IMR-90 (cell line): Measurements from ENCODE around the gene ASB3. TPM values are rescaled to one million over a fixed set of nuclear protein-coding genes. Genes with fewer than 3 reads are reported as not detected.

ENCODE experiments used
- ATAC-seq: fragments of 200-7000 bp; cut with Tn5 transposase; 2 replicates; pipeline ENCODE4 v1.9.1; 2020; ENCODE audit warnings: low read depth, mild to moderate bottlenecking, moderate library complexity
- BruUV-seq: library from RNA; stranded (reverse); fragments of 400-500 nt; replicated peaks from 2 replicates; lab custom pipeline; 2021; lab: Mats Ljungman, UMichigan
- CTCF ChIA-PET: fragments of 300-600 bp; formaldehyde crosslinking; extraction: SDS; loops from one replicate; lab custom pipeline; 2021; ENCODE audit warnings: antibody characterized with exemption; lab: Yijun Ruan, JAX
- POLR2A ChIA-PET: fragments of 300-600 bp; sonication (Branson Sonifier 250); formaldehyde crosslinking; loops from one replicate; lab custom pipeline; 2022; ENCODE audit warnings: antibody characterized with exemption; ENCODE audit not compliant: unreplicated experiment; lab: Charles Lee
- DNase-seq: peaks from one replicate; pipeline ENCODE4 v3.0.0; 2013
- H2AFZ ChIP-seq: replicated peaks from 2 replicates; pipeline ENCODE3; 2013; ENCODE audit warnings: low read length, mild to moderate bottlenecking; ENCODE audit not compliant: poor library complexity
- H2AK5ac ChIP-seq: 2 replicates; pipeline ENCODE4 v1.6.1; 2013; ENCODE audit warnings: low read depth, low read length, inconsistent platforms
- H2AK9ac ChIP-seq: replicated peaks from 2 replicates; pipeline ENCODE3; 2013; ENCODE audit warnings: mild to moderate bottlenecking, low read depth, low read length, moderate library complexity; ENCODE audit not compliant: poor library complexity
- H2BK120ac ChIP-seq: 2 replicates; pipeline ENCODE4 v1.6.1; 2013; ENCODE audit warnings: low read depth, low read length, inconsistent platforms
- H2BK15ac ChIP-seq: 3 replicates; pipeline ENCODE4 v1.6.1; 2013; ENCODE audit warnings: low read depth, low read length, inconsistent platforms
- H2BK20ac ChIP-seq: 2 replicates; pipeline ENCODE4 v1.6.1; 2013; ENCODE audit warnings: low read depth, mild to moderate bottlenecking, inconsistent platforms, low read length, moderate library complexity
- H2BK5ac ChIP-seq: 2 replicates; pipeline ENCODE4 v1.6.1; 2013; ENCODE audit warnings: mild to moderate bottlenecking, low read depth, low read length, inconsistent platforms; ENCODE audit not compliant: poor library complexity, severe bottlenecking
- H3K14ac ChIP-seq: replicated peaks from 2 replicates; pipeline ENCODE4 v1.6.1; 2013; ENCODE audit warnings: low read depth, low read length, inconsistent platforms
- H3K18ac ChIP-seq: 2 replicates; pipeline ENCODE4 v1.6.1; 2013; ENCODE audit warnings: low read depth, low read length, control low read depth
- H3K23ac ChIP-seq: 2 replicates; pipeline ENCODE4 v1.6.1; 2013; ENCODE audit warnings: low read depth, low read length, inconsistent platforms
- H3K27ac ChIP-seq: 2 replicates; pipeline ENCODE4 v1.5.1; 2013; ENCODE audit warnings: mild to moderate bottlenecking, control low read depth, low read length; ENCODE audit not compliant: insufficient read depth
- H3K27me3 ChIP-seq: 2 replicates; pipeline ENCODE4 v1.6.1; 2013; ENCODE audit warnings: low read length; ENCODE audit not compliant: control insufficient read depth, insufficient read depth
- H3K36me3 ChIP-seq: 2 replicates; pipeline ENCODE4 v1.6.1; 2013; ENCODE audit warnings: low read length, mixed read lengths; ENCODE audit not compliant: control insufficient read depth, insufficient read depth
- H3K4ac ChIP-seq: 2 replicates; pipeline ENCODE4 v1.6.1; 2013; ENCODE audit warnings: low read depth, low read length, inconsistent platforms
- H3K4me1 ChIP-seq: 2 replicates; pipeline ENCODE4 v1.6.1; 2013; ENCODE audit warnings: low read length, mixed read lengths; ENCODE audit not compliant: control insufficient read depth, insufficient read depth
- H3K4me2 ChIP-seq: 2 replicates; pipeline ENCODE4 v1.6.1; 2013; ENCODE audit warnings: low read depth, mild to moderate bottlenecking, control low read depth, low read length, moderate library complexity
- H3K4me3 ChIP-seq: 2 replicates; pipeline ENCODE4 v1.5.1; 2013; ENCODE audit warnings: low read depth, mild to moderate bottlenecking, control low read depth, low read length, moderate library complexity; ENCODE audit not compliant: insufficient read depth
- H3K56ac ChIP-seq: 2 replicates; pipeline ENCODE4 v1.6.1; 2013; ENCODE audit warnings: low read length, inconsistent platforms; ENCODE audit not compliant: insufficient read depth; ENCODE audit errors: extremely low read depth
- H3K79me1 ChIP-seq, 2 experiments: 2 replicates each; pipeline ENCODE4 v1.6.1; 2013; ENCODE audit warnings: low read length in 2 of 2, inconsistent platforms in 1 of 2, low read depth in 1 of 2
- H3K9ac ChIP-seq: 2 replicates; pipeline ENCODE4 v1.6.1; 2013; ENCODE audit warnings: low read depth, low read length, control low read depth
- H3K9me1 ChIP-seq: 2 replicates; pipeline ENCODE4 v1.6.1; 2013; ENCODE audit warnings: low read length, inconsistent platforms; ENCODE audit not compliant: insufficient read depth
- H3K9me3 ChIP-seq: 2 replicates; pipeline ENCODE4 v1.6.1; 2013; ENCODE audit warnings: low read length; ENCODE audit not compliant: control insufficient read depth, insufficient read depth
- H4K20me1 ChIP-seq: 2 replicates; pipeline ENCODE4 v1.6.1; 2013; ENCODE audit warnings: low read length, inconsistent platforms; ENCODE audit not compliant: insufficient read depth
- H4K5ac ChIP-seq: 2 replicates; pipeline ENCODE4 v1.6.1; 2013; ENCODE audit warnings: mild to moderate bottlenecking, low read depth, low read length, control low read depth
- H4K8ac ChIP-seq, 2 experiments: 2 replicates each; pipeline ENCODE4 v1.6.1; 2013; ENCODE audit warnings: low read depth in 2 of 2, low read length in 2 of 2, control low read depth in 1 of 2, inconsistent platforms in 1 of 2
- H4K91ac ChIP-seq: 2 replicates; pipeline ENCODE4 v1.6.1; 2013; ENCODE audit warnings: low read depth, low read length, inconsistent platforms; ENCODE audit not compliant: insufficient read depth
- CTCF ChIP-seq: conservative IDR thresholded peaks from 2 replicates; pipeline ENCODE4 v1.5.1; 2012; ENCODE audit warnings: mild to moderate bottlenecking, low read depth, low read length, improper control_type of control experiment
- MXI1 ChIP-seq: IDR thresholded peaks from 2 replicates; pipeline ENCODE4 v1.6.1; 2012; ENCODE audit warnings: low read depth, mild to moderate bottlenecking, low read length, moderate library complexity, borderline replicate concordance
- WGBS, 2 experiments: methylation state at CpG; one replicate each; pipeline versions ENCODE4 v1.1.5 to v1.1.7; 2013; ENCODE audit warnings: missing lambda C conversion rate in 2 of 2; ENCODE audit not compliant: insufficient read length in 1 of 2; ENCODE audit errors: extremely low coverage in 2 of 2; 5-methylcytosine and 5-hydroxymethylcytosine counted together
- dilution Hi-C: fragments of 300-500 bp; cut with HindIII; formaldehyde crosslinking; loops from one replicate; pipeline ENCODE4 v1.14.3; 2018; ENCODE audit warnings: low sequenced_read_pairs; ENCODE audit not compliant: unreplicated experiment
- in situ Hi-C: fragments of 300-500 bp; cut with MboI; formaldehyde crosslinking; loops from 3 replicates; pipeline ENCODE4 v1.14.3; 2019; ENCODE audit warnings: low sequenced_read_pairs, inconsistent platforms, mixed read lengths
- intact Hi-C: fragments of 100-400 bp; cut with micrococcal nuclease; formaldehyde crosslinking; loops from 2 replicates; pipeline ENCODE4 v1.10.0; 2022
- polyA plus RNA-seq, 3 experiments: library from polyadenylated mRNA; depleted of rRNA; stranded (reverse); fragments of >200 nt; gene quantifications; 2 replicates each; pipeline ENCODE4 v1.2.3, GENCODE V29; 2012; ENCODE audit warnings: low replicate concordance in 1 of 3
- total RNA-seq: library from RNA; depleted of rRNA; stranded (reverse); fragments of >200 nt; gene quantifications from 2 replicates; pipeline ENCODE4 v1.2.3, GENCODE V29; 2012

ASB3 gene
- total and polyA plus RNA-seq, 2 of the 4 experiments (the other 2 are of a cell fraction): 19.2 to 36.2 TPM

GRCh38 chr2:53787614-53788289 is 999 bp upstream of the ASB3 start:
- Histone ChIP-seq H3K14ac (peak overlapping the region; percentile 86), H3K23ac (peak overlapping the region; percentile 80), H3K56ac (peak overlapping the region; percentile 83), H2BK15ac (no peak overlapping the region), H2AK5ac (peak overlapping the region; percentile 92), H4K5ac (peak overlapping the region; percentile 61; the same call in 1 of the 2 replicates), H3K4me3 (peak overlapping the region; percentile 93), H3K4ac (peak overlapping the region; percentile 85), H2BK20ac (no peak overlapping the region), H3K79me1 (peaks cover 22 to 61% of the 10 kb centered on the region in 2 experiments; a peak in 3 of 4 replicates), H3K27ac (peak overlapping the region; percentile 92), H3K9me1 (peaks cover 9% of the 10 kb centered on the region), H2AFZ (peak overlapping the region; percentile 94), H3K36me3 (0 out of 2 replicates have a peak, but pooled peaks cover 1% of the 10 kb centered on the region), H3K18ac (0 out of 2 replicates have a peak overlapping the region, but pooled peaks have one; percentile 2), H2BK120ac (peak overlapping the region; percentile 62; the same call in 1 of the 2 replicates), H3K4me1 (peaks cover 10% of the 10 kb centered on the region), H4K20me1 (peaks cover 25% of the 10 kb centered on the region), H4K8ac (peak overlapping the region; percentile 82 to 94), H2BK5ac (peak overlapping the region; percentile 77), H3K27me3 (no peaks in the 10 kb centered on the region), H3K4me2 (peak overlapping the region; percentile 94), H3K9ac (peak overlapping the region; percentile 94), H2AK9ac (peak overlapping the region; percentile 91), H3K9me3 (no peaks in the 10 kb centered on the region), H4K91ac (peak overlapping the region; percentile 71)
- TF ChIP-seq MXI1: 0 out of 2 replicates have a peak, but pooled peaks have one; percentile 45
- no peak for TF ChIP-seq CTCF
- dilution Hi-C loops (no loop called here), intact Hi-C loops (no loop called here), in situ Hi-C loops (no loop called here)
- 0% methylated on average over 4 of the region's 17 CpGs; no CpG with 5 or more reads in 1 of the 2 experiments for WGBS, 2 experiments
- DNase-seq (peak; percentile 48), ATAC-seq (peak; percentile 19)
- CTCF ChIA-PET: no interaction called here
- BruUV-seq: TSS peak; percentile 71
- POLR2A ChIA-PET: no interaction called here
